Femur (tissue), 1 donor: ENCODE data around the gene FAM240A.
"Not testable (repeated sequence)": the region's sequence is repeated elsewhere in the genome, so short reads cannot be mapped to it uniquely, and the experiment has no call there.

ENCODE experiments used
- DNase-seq: peaks from one replicate; pipeline ENCODE4 v3.0.0-alpha.2; 2017

The FAM240A gene

GRCh38 chr3:46587268-46587667, 25.1 kb upstream of the FAM240A start:
- DNase-seq, result not testable (repeated sequence)

GRCh38 chr3:46593274-46593862, 19.0 kb upstream of the FAM240A start:
- no peak for DNase-seq

GRCh38 chr3:46593979-46594378, 18.3 kb upstream of the FAM240A start:
- DNase-seq, result no peak

GRCh38 chr3:46594723-46595122, 17.6 kb upstream of the FAM240A start:
- DNase-seq, result no peak

- DNase-seq, result no peak
These were observed 16.5 kb upstream of the FAM240A start for GRCh38 chr3:46595819-46596314.

- no peak for DNase-seq
These were observed 12.7 kb upstream of the FAM240A start for GRCh38 chr3:46599590-46599989.

- DNase-seq, result no peak
These were observed 8.8 kb upstream of the FAM240A start for GRCh38 chr3:46603446-46604046.

- DNase-seq, result no peak
These were observed 8.2 kb upstream of the FAM240A start for GRCh38 chr3:46604127-46604526.

GRCh38 chr3:46607603-46608028, 4.7 kb upstream of the FAM240A start:
- DNase-seq, result no peak

GRCh38 chr3:46609212-46609721, 3.1 kb upstream of the FAM240A start:
- no peak for DNase-seq

GRCh38 chr3:46609944-46610722, 2.2 kb upstream of the FAM240A start:
- DNase-seq, result no peak

GRCh38 chr3:46613313-46614005, 1.1 kb downstream of the FAM240A start:
- DNase-seq, result no peak

GRCh38 chr3:46614431-46614830, 2.1 kb downstream of the FAM240A start:
- no peak for DNase-seq

GRCh38 chr3:46615050-46615775, 2.9 kb downstream of the FAM240A start:
- no peak for DNase-seq

GRCh38 chr3:46615976-46616375, 3.7 kb downstream of the FAM240A start:
- DNase-seq, result no peak

- no peak for DNase-seq
These were observed 5.6 kb downstream of the FAM240A start for GRCh38 chr3:46617941-46618340.

- no peak for DNase-seq
These were observed 7.8 kb downstream of the FAM240A start for GRCh38 chr3:46619845-46620778.

GRCh38 chr3:46624533-46624932, 12.2 kb downstream of the FAM240A start:
- no peak for DNase-seq

- no peak for DNase-seq
These were observed 12.7 kb downstream of the FAM240A start for GRCh38 chr3:46624975-46625490.

GRCh38 chr3:46626039-46626438, 13.7 kb downstream of the FAM240A start:
- no peak for DNase-seq

- no peak for DNase-seq
These were observed 14.8 kb downstream of the FAM240A start for GRCh38 chr3:46627078-46627477.
